Right lobe of liver (tissue), 6 donors: ENCODE measurements around the gene ASAP2. TPM values are rescaled to one million over a fixed set of nuclear protein-coding genes. Genes with fewer than 3 reads are reported as not detected.

Source experiments
- ATAC-seq, 4 donors: fragments of 200-7000 bp; cut with Tn5 transposase; one replicate each; pipeline ENCODE4 v1.9.1; 2020; ENCODE audit warnings: mild to moderate bottlenecking in 4 of 4, moderate library complexity in 4 of 4
- DNase-seq, 3 donors: peaks; one replicate each; pipeline ENCODE4 v3.0.0-alpha.2; 2020
- H3K27ac ChIP-seq, 3 donors: fragments of 200-600 bp; one replicate each; pipeline ENCODE4 v1.8.0; 2022
- H3K27me3 ChIP-seq, 2 donors: fragments of 200-600 bp; one replicate each; pipeline ENCODE4 v1.8.0; 2022
- H3K36me3 ChIP-seq, 4 donors: fragments of 200-600 bp; sonication (generic) in 1 of 4; one replicate each; pipeline versions ENCODE4 v1.5.1 to v1.8.0; 2017 to 2022; ENCODE audit warnings: control low read depth in 1 of 4
- H3K4me1 ChIP-seq, 4 donors: fragments of 200-600 bp; sonication (generic) in 1 of 4; one replicate each; pipeline versions ENCODE4 v1.5.1 to v1.8.0; 2017 to 2022; ENCODE audit warnings: control low read depth in 1 of 4
- H3K4me3 ChIP-seq, 3 donors: fragments of 200-600 bp; one replicate each; pipeline ENCODE4 v1.8.0; 2022
- H3K9me3 ChIP-seq, 4 donors: fragments of 200-600 bp; sonication (generic) in 1 of 4; one replicate each; pipeline versions ENCODE4 v1.5.1 to v1.8.0; 2017 to 2022; ENCODE audit warnings: control low read depth in 1 of 4
- CTCF ChIP-seq, 4 donors: fragments of 200-600 bp in 3 of 4; fragments of 450-650 bp in 1 of 4; IDR thresholded peaks; one replicate each; pipeline versions ENCODE4 v1.5.1 to v1.8.0; 2016 to 2022; ENCODE audit warnings: antibody characterized with exemption in 4 of 4, mild to moderate bottlenecking in 2 of 4
- POLR2A ChIP-seq: fragments of 450-650 bp; IDR thresholded peaks from one replicate; pipeline ENCODE4 v1.6.1; 2017; ENCODE audit warnings: antibody characterized with exemption, mild to moderate bottlenecking
- WGBS: methylation state at CpG from one replicate; pipeline ENCODE4 v1.1.6; 2018; ENCODE audit warnings: low coverage, low lambda C conversion rate; ENCODE audit not compliant: insufficient coverage; ENCODE audit errors: missing lambda C conversion rate; 5-methylcytosine and 5-hydroxymethylcytosine counted together
- intact Hi-C, 2 donors: fragments of 100-400 bp; cut with DNase I; formaldehyde crosslinking; loops; one replicate each; pipeline versions ENCODE4 v1.11.2 to v1.14.1; 2022
- total RNA-seq, 6 experiments: library from RNA; depleted of rRNA in 2 of 6; stranded (reverse); fragments of >200 nt in 2 of 6; fragmentation: NEBNext Ultra II Directional in 3 of 6; extraction: Animal tissue kit (Norgen Biotek cat#: 25700) in 3 of 6; gene quantifications; one replicate each; pipeline versions ENCODE4 v1.1.0 to v1.2.4, GENCODE V29; 2016 to 2023
- donor health status: DM: no; HTN: yes; CAD: no.
- donor health status: DM: no; HTN: no; CAD: no.
- donor health status: DM: no; HTN: no; CAD: no.
- donor health status: DM: no; HTN: yes; CAD: no.
- donor health status: DM: no; HTN: yes; CAD: no.

The ASAP2 gene
- total RNA-seq, 6 experiments from 2014 or later = 2.4 to 5.2 (median 3.9) TPM

GRCh38 chr2:9317559-9317958 is 110.9 kb downstream of the ASAP2 start:
- H3K27ac ChIP-seq = no peak overlapping the region
- WGBS = 91% methylated on average over 6 of the region's 6 CpGs
- TF ChIP-seq POLR2A = no peak
- no peak for TF ChIP-seq CTCF (IDR thresholded peaks at IDR 0.05)
- no peak for ATAC-seq
- no peaks in the 10 kb centered on the region for H3K27me3 ChIP-seq
- H3K36me3 ChIP-seq = no peaks in the 10 kb centered on the region
- DNase-seq = no peak
- intact Hi-C loops = no loop called here
- no peaks in the 10 kb centered on the region for H3K4me1 ChIP-seq
- no peak overlapping the region for H3K4me3 ChIP-seq
- H3K9me3 ChIP-seq = no peaks in the 10 kb centered on the region

GRCh38 chr2:9318461-9319337 is 112.1 kb downstream of the ASAP2 start:
- no peak overlapping the region for H3K4me3 ChIP-seq
- intact Hi-C loops = no loop called here
- peak overlapping the region in 2 of 3 donors; percentile 4 to 33 for H3K27ac ChIP-seq
- TF ChIP-seq POLR2A = no peak
- ATAC-seq (peak; percentile 64 to 81 (median 70)), DNase-seq (peak in 2 of 3 donors; percentile 56 to 57)
- H3K27me3 ChIP-seq = no peaks in the 10 kb centered on the region
- H3K9me3 ChIP-seq = no peaks in the 10 kb centered on the region
- 63% methylated on average over 15 of the region's 29 CpGs for WGBS
- no peaks in the 10 kb centered on the region for H3K4me1 ChIP-seq
- no peaks in the 10 kb centered on the region for H3K36me3 ChIP-seq

GRCh38 chr2:9319338-9319715 is 112.7 kb downstream of the ASAP2 start:
- Histone ChIP-seq H3K36me3 (no peaks in the 10 kb centered on the region), H3K4me1 (no peaks in the 10 kb centered on the region), H3K4me3 (no peak overlapping the region), H3K27me3 (no peaks in the 10 kb centered on the region), H3K27ac (peak overlapping the region in 1 of 3 donors; percentile 33), H3K9me3 (no peaks in the 10 kb centered on the region)
- TF ChIP-seq CTCF (IDR thresholded peaks at IDR 0.05) (no peak), POLR2A (no peak)
- DNase-seq (no peak), ATAC-seq (peak in 1 of 4 donors; percentile 25)
- WGBS = 100% methylated on average over 1 of the region's 8 CpGs
- intact Hi-C loops = no loop called here

GRCh38 chr2:9322576-9322975 is 116.0 kb downstream of the ASAP2 start:
- WGBS = 82% methylated on average over 7 of the region's 7 CpGs
- no peaks in the 10 kb centered on the region for H3K9me3 ChIP-seq
- ATAC-seq (peak in 1 of 4 donors; percentile 40), DNase-seq (no peak)
- H3K27me3 ChIP-seq = no peaks in the 10 kb centered on the region
- no peaks in the 10 kb centered on the region for H3K36me3 ChIP-seq
- intact Hi-C loops = loop anchor here in 1 of 2 donors (10.0 kb wide), 1 partner anchor 128 kb away; no protein-coding TSS in a partner anchor
- TF ChIP-seq POLR2A (no peak), CTCF (IDR thresholded peaks at IDR 0.05) (no peak)
- no peak overlapping the region for H3K4me3 ChIP-seq
- H3K4me1 ChIP-seq = no peaks in the 10 kb centered on the region
- no peak overlapping the region for H3K27ac ChIP-seq

- ATAC-seq (no peak), DNase-seq (no peak)
- intact Hi-C loops = loop anchor here in 1 of 2 donors (10.0 kb wide), 1 partner anchor 131 kb away; no protein-coding TSS in a partner anchor
- whole genome bisulfite sequencing = 92% methylated on average over 3 of the region's 3 CpGs
- H3K4me1 ChIP-seq = no peaks in the 10 kb centered on the region
- H3K27me3 ChIP-seq = no peaks in the 10 kb centered on the region
- TF ChIP-seq POLR2A = no peak
- H3K9me3 ChIP-seq = no peaks in the 10 kb centered on the region
- no peak overlapping the region for H3K4me3 ChIP-seq
- no peak overlapping the region for H3K27ac ChIP-seq
- no peaks in the 10 kb centered on the region for H3K36me3 ChIP-seq
Observed at GRCh38 chr2:9325428-9325827, 118.8 kb downstream of the ASAP2 start.
